ENCODE data around the gene FAM186B.

The FAM186B gene

DNA sequence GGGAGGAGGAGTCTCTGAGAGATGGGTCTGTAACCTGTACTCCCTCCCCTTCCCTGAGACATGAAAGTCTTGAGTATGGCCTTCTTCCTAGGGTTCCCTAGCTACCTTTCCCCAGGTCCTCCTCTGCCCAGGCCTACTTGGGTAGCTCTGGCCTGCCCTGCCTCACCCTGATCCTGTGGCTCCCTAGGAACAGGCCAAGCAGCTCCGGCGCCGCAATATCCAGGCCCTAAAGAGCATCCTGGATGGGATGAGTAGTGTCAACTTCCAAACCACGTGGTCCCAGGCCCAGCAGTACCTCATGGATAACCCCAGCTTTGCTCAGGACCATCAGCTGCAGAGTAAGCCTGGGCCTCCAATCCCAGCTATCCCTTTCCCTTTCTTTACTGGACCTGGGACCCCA is 30.2 kb upstream of the FAM186B start:
- in situ Hi-C loops (cut with MboI; ENCODE audit: low sequenced_read_pairs), result no loop called here

DNA sequence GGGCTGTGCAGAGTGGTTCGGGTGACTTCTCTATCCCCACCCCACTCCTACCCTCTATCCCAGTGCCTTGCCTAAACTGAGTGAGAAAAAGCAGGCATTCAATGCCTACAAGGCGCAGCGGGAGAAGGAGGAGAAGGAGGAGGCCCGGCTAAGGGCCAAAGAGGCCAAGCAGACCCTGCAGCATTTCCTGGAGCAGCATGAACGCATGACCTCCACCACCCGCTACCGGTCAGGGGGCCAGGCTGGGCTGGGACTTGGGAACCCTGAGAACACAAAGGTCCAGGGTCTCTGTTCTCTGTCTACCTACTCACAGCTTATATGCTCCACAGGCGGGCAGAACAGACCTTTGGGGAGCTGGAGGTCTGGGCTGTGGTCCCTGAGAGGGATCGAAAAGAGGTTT is 29.6 kb upstream of the FAM186B start:
- in situ Hi-C loops (cut with MboI; ENCODE audit: low sequenced_read_pairs), result no loop called here

DNA sequence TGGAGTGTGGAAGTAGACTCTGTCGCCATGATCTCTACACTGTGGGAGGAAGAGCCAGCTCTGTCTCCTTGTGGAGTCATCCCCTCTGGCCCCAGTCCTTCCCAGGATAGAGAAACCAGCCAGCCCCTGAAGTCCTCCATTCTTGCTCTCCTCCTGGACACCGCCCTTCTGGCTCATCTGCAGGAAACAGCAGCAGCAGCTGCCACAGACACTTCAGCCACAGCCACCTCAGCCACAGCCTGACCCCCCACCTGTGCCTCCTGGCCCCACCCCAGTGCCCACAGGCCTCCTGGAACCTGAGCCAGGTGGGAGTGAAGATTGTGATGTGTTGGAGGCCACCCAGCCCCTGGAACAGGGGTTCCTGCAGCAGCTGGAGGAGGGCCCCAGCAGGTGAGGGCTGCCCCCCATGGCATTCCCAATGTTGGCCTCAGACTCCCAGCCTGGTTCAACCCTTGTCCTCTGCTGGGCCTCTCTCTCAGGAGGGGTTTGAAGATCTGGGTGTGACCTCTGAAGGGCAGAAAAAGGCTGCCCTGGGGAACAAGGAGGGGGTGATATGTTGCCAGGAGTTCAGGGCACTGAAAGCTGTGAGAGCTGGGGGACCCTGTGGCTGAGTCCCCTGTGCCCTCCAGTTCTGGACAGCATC is 28.4 kb upstream of the FAM186B start:
- in situ Hi-C loops (cut with MboI; ENCODE audit: low sequenced_read_pairs), result no loop called here

DNA sequence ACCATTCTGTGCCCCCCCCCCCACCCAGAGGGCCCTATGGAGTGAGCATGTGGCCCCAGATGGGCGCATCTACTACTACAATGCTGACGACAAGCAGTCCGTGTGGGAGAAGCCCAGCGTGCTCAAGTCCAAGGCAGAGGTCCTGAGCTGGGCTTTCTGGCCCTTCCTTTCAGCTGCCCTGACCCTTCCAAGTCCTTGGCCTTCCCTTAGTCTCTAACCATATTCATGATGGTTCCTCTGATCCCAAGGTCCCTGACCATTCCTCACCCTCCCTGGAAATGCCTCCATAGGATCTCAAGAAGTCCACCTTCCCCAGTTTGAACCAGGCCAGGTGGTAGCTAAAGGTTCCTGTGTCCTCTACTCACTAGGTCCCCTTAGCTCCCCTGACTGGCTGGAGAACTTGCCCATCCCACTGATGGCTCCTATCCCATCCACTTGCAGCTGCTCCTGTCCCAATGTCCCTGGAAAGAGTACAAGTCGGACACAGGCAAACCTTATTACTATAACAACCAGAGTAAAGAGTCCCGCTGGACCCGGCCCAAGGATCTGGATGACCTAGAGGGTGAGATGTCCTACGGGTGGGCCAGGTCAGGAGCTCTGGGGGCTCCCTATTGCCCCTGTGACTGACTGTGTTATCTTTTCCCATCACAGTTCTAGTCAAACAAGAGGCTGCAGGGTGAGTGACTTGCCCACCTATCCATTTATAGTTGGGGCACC is 27.7 kb upstream of the FAM186B start:
- in situ Hi-C loops (cut with MboI; ENCODE audit: low sequenced_read_pairs), result no loop called here

DNA sequence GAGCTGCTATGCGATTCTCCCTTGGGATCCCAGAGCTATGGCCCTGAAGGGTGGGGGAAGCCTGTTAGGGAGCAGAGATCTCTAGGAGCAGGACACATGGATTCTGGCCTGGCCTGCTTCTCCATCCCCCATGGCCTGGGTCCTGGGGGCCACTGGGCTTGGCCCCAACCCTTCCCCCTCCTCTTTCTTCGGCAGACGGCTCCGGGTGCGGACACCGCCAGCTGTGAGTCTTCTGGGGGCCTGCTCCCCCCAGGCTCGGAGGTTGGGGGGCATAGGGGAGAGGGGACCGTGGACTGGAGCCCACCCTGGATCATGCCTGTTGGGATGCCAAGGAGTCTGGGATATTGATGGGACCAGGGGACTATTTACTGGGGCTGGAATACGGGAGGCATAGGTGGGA is 27.0 kb upstream of the FAM186B start:
- in situ Hi-C loops (cut with MboI; ENCODE audit: low sequenced_read_pairs), result no loop called here

DNA sequence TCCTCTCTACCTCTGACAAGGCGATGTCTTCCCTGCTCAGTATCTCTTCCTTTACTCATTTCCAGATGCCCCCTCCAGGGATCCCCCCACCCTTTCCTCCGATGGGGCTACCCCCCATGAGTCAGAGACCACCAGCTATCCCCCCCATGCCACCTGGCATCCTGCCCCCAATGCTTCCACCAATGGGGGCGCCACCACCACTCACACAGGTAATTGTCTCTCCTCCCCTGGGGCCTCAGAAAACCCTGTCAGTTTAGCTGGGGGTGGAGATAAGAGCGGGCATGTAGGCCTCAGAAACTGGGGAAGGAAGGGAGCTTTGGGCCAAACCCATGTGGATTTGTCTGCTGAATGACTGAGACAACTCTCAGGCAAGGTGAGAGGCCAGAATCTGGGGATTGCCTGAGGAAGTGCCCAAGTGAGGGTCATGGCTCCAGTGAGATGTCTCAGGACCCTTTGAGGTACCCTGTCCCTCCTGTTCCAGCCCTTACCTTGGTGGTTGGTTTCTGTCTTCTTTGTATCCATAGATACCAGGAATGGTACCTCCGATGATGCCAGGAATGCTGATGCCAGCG is 26.0 kb upstream of the FAM186B start:
- in situ Hi-C loops (cut with MboI; ENCODE audit: low sequenced_read_pairs), result no loop called here

DNA sequence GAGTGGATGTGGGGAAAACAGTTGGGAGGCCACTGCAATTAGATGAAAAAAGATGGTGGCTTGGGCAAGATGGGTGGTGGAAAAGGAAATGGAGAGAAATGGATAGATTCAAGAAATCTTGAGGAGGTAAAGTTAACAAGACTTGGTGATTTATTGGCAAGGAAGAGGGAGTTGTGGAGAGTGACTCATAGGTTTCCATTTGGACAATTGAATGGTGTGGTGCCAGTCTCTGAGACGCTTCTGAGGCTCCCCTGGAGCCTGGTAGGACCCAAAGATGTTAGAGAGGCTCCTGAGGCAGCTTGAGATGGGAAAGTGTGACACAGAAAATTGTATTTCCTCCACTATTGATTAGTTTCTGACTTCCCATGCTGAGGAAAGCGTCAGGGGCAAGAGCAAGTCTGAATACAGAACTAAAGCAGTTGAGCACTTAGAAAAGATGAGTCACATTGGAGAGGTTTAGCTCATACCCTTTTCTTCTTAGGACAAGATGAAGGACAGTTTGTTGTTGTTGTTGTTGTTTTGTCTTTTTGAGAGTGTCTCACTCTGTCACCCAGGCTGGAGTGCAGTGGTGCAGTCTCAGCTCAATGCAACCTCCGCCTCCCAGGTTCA is 22.4 kb upstream of the FAM186B start:
- in situ Hi-C loops (cut with MboI; ENCODE audit: low sequenced_read_pairs), result no loop called here

DNA sequence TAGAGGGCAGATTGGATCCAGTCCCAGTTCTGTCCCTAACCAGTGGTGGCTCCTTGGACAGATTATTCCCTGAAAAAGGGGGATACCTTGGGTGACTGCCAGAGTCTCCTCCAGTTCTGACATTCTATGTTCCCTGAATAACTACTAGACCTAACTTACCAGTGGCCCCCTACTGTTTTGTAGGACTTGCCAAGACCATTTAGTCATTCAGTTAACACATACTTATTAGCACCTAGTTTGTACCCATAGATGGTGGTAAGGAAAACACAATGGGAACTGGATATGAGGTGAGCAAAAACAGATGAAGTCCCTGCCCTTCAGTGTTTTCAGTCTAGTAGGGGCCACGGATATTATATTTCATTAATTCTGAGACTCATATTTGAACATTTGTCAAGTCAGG is 21.4 kb upstream of the FAM186B start:
- in situ Hi-C loops (cut with MboI; ENCODE audit: low sequenced_read_pairs), result no loop called here

DNA sequence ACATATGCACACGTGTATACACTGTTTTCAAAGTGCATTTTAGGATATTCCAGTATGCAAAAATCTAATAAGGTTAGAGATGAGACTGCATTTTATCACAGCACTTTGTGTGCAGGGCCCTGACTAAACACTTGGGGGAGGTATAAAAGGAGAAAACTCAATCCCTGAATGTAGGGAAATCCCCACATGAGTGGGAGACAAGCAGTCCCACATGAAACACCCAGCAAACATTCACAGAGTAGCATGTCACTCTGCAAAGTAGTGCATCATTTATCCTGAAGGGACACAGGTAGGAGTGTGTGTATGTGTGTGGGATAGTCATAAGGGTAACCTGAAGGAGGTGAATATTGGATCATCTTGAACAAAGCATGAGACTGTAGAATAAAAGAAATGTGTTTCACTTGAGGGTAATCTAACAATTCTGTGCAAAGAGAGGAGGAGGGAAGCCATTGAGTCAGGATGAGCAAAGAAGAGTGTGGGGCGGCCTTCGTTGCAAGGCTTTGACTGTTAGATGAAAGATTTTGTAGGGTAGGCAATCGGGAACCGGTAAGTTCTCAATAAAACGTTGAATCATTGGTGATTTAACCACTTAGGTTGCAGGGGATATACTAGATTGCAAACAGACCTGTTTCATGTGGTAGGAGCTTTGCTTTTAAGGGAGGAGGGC is 20.9 kb upstream of the FAM186B start:
- in situ Hi-C loops (cut with MboI; ENCODE audit: low sequenced_read_pairs), result no loop called here

DNA sequence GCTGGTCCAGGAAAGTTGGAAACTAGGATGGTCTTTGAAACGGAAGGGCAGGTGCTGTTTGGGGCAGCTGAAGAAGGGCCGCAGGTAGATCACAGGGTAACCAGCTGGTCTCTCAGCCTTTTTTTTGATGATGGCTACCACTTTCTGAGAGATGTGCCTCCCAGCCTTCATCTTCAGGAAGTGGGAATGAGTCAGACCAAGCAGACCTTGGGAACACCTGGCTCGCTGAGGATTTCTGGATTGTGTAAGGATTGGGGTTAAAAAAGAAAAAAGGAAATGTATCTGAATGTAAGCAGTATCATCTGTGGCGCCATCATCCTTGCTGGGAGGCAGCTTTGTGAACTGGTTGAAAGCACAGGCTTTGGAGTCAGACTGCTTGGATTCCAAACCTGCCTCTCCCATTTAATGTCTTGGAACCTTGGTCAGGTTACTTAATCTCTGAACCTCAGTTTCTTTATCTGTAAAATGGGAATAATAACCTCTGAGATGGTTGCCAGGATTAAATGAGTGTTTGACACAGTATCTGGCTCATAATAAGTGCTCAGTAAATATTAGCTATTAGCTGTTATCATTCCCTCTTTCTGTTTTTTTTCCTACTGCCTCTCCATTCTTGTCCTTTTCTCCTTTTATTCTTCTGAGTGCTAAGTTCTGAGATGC is 19.6 kb upstream of the FAM186B start:
- in situ Hi-C loops (cut with MboI; ENCODE audit: low sequenced_read_pairs), result no loop called here

DNA sequence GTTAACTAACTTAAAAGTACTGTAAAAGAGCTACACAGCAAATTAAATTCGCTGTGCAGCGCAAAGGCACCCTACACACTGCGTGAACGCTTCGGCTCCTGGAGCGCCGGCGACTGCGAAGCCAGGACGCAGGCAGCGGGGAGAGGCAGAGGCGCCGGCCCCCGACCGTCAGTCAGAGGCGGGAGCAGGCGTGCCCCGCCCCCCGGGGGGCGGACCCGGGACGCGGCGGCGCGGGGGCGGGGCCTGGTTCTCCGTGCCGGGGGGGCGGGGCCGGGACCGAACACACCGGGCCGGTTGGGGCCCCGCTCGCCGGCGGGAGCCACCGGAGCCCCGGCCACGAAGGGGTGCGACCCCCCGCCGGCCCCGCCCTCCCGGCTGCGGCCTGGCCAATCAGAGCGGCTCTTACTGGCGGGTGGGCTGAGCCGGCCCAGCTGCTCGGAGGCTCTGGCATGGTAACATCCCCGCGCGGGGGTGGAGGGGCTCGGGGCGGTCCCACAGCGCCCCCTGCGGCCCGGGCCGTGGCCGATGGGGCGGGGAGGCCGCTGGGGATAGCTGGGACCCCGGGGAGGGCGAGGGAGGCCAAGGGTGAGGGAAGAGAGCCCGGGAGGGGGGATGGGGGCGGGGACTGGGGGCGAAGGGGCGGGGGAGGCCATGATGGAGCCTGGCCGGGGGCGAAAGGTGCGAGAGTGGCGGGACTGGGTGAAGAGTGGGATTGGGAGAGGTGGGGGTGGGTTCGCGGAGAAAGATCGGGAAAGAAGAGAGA is 17.9 kb upstream of the FAM186B start, which contains the start of gene PRPF40B:
Gene PRPF40B, plus strand, starts transcription at position 420 of the 763 bp plus-strand sequence. Its CDS starts 30 bp downstream, at position 450.
- in situ Hi-C loops (cut with MboI; ENCODE audit: low sequenced_read_pairs), result no loop called here

DNA sequence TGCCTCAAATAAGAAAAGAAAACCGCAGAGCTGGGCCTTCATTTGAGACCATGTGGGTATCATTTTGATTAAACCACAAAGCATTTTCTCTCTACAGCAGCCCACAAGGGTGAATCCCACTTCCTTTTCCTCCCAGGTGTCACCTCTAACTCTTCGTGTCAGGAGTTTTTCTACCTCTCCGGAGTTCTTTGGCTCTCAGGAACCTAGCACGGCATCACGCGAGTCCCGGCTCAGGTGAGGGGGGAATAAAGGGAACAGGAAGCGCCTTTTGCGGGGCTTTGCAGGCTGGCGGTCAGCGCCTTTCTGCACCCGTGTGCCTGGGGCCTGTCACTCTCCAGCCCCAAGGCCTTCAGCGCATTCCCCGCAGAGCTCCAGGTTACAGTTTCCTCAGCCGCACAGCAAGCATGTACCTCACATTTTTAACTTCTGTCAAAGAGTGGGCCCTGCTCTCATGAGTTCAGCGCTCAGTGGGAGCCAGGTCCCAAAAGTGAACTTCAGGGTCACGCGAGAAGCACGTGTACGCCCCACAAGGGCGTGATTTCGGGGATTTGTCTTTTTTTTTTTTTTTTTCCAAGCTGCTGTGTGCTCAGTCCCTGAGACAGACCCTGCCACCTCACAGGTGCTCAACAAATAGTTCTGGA is 17.2 kb upstream of the FAM186B start:
- in situ Hi-C loops (cut with MboI; ENCODE audit: low sequenced_read_pairs), result no loop called here

DNA sequence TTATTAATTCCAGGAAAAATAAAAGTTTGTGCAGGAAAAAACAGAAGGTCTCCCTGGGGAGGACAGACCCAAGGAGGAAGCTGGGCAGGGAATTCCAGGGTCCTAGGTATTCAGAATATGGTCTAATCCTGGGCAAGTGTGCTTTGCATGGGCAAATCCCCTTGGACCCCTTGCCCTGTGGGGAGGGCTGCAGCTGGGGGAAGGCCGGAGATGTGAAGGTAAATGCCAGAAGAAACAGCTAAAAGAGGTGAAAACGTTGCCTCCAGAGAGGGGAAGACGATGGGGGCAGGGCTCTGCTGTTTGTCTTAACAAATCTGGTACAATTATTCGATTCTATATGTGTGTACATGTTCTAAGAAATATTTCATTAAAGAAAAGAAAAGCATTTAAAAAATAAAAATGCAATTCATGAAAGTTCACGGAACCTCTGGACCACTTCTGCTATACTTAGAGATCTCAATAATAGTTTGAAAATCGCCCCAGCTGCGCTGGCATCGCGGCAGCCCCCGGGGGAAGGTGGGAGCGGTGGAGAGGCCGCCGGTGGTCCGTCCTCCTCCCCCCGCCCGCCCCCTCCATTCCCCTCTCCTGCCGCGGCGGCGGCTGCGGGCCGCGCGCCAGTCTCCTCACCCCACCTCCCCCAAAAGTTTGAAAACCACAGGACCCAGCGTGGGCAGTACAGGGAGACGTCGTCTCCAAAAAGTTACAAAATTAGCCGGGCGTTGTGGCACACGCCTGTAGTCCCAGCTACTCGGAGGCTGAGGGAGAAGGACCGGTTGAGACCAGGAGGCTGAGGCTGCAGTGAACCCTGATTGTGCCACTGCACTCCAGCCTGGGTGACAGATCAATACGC is 16.4 kb upstream of the FAM186B start:
- in situ Hi-C loops (cut with MboI; ENCODE audit: low sequenced_read_pairs), result no loop called here

DNA sequence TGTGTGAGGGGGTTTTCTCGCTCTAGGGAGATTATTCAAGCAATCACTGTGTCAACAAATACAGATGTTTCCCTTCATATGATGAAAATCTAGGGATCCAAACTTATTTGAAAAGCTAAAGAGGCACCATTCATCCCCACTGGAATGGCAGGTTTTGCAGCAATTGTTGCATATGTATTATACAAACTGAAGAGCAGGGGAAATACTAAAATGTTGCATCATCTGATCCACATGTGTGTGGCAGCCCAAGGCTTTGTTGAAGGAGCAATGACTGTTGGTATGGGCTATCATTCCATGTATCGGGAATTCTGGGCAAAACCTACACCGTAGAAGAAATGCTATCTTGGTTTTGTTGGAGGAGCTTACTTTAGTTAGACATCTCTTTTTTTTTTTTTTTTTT is 13.8 kb upstream of the FAM186B start:
- in situ Hi-C loops (cut with MboI; ENCODE audit: low sequenced_read_pairs), result no loop called here

DNA sequence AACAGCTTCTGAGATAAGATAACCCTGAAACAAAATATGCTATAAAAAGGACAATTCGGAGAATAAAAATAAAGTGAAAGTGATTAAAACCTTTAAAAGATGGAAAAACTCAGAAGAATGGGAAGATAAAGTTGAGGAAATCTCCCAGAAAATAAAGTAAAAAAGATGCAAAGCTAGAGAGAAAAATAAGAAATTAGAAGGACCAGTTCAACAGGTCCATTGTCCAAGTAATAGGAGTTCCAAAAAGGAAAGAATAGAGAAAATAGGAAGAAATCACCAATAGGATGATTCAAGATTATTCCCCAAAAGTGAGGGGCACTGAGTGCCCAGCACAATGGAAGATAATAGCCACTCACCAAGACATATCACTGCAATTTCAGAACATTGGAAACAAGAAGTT is 13.1 kb upstream of the FAM186B start:
- in situ Hi-C loops (cut with MboI; ENCODE audit: low sequenced_read_pairs), result no loop called here

DNA sequence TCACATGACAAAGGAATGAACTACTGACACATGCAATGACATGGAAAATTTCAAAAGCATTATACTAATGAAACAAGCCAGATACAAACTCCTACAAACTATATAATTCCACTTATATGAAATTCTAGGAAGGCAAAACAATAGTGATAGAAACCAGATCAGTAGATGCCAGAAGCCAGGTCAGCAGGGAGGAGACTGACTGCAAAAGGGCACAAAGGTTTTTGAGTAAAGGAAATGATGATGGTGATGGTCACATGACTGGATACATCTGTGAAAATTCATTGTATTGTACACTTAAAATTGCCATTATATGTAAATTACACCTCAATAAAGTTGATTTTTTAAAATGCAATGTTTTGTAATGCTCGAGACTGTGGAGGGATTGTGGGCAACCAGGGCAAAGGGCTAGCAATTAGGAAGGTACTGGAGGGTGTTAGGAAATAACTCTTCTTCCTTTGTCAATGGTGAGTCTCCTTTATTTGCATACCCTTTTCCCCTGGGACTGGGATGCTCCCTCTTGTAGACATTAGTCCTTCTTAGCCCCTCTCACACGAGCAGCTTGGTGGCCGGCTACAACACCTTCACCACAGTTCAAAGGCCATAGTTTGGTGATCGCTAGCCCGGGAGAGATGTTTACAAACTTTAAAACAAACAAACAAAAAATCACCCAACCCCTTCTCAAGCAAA is 11.2 kb upstream of the FAM186B start:
- in situ Hi-C loops (cut with MboI; ENCODE audit: low sequenced_read_pairs), result no loop called here

DNA sequence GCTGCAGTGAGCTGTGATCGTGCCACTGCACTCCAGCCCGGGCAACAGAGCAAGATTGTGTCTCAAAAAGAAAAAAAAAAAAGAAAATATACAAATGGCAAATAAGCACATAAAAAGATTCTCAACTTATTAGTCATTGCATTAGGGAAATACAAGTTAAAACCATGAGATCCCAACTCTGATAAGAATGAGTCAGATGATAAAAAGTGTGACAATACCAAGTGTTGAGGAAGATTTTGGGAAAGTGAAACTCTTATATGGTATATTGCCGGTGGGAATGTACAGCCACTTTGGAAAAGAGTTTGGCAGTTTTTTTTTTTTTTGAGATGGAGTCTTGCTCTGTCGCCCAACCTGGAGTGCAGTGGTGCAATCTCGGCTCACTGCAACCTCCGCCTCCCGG is 10.3 kb upstream of the FAM186B start:
- in situ Hi-C loops (cut with MboI; ENCODE audit: low sequenced_read_pairs), result no loop called here

DNA sequence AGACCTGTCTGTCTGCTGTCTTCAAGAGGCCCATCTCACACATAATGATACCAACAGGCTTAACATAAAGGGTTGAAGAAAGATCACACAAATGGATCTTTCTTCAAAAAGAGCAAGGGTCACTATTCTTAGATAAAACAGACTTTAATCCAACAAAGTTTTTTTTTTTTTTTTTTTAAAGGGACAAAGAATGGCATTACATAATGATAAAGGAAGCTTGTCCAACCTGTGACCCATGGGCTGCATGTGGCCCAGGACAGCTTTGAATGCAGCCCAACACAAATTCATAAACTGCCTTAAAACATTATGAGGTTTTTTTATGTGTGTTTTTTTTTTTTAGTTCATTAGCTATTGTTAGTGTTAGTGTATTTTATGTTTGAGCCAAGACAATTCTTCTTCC is 6.8 kb upstream of the FAM186B start:
- in situ Hi-C loops (cut with MboI; ENCODE audit: low sequenced_read_pairs), result no loop called here

All from HL-60/S4 (cell line).